Endothelial cell of umbilical vein (primary cell): Measurements from ENCODE around the gene LNX2. TPM values are rescaled to one million over a fixed set of nuclear protein-coding genes. Genes with fewer than 3 reads are reported as not detected.

Experiments used
- BruUV-seq: library from RNA; stranded (reverse); fragments of 400-500 nt; replicated peaks from 2 replicates; lab custom pipeline; 2021; lab: Mats Ljungman, UMichigan
- CTCF ChIA-PET: fragments of 300-600, 350-600 bp; sonication (Branson Sonifier 250); formaldehyde crosslinking; loops from one replicate; lab custom pipeline; 2021; ENCODE audit warnings: antibody characterized with exemption, inconsistent platforms; lab: Charles Lee
- POLR2A ChIA-PET: fragments of 300-600, 350-600 bp; sonication (Branson Sonifier 250); formaldehyde crosslinking; loops from one replicate; lab custom pipeline; 2021; ENCODE audit warnings: antibody characterized with exemption, inconsistent platforms; lab: Charles Lee
- DNase-seq: peaks from one replicate; pipeline ENCODE4 v3.0.0-alpha.2; 2011; ENCODE audit warnings: low read depth, low spot score
- FAIRE-seq: peaks from 2 replicates; lab custom pipeline; 2011; peaks lifted over from hg19 to GRCh38; lab: Jason Lieb, UNC
- H2AFZ ChIP-seq: 2 replicates; pipeline ENCODE4 v1.6.0; 2012; ENCODE audit warnings: low read depth, low read length, control low read depth, inconsistent platforms
- H3K27ac ChIP-seq: 2 replicates; pipeline ENCODE4 v1.5.1; 2011; ENCODE audit warnings: low read depth, mild to moderate bottlenecking, control low read depth, low read length, moderate library complexity; ENCODE audit not compliant: insufficient read depth
- H3K27me3 ChIP-seq, 2 experiments: 2 replicates each; pipeline versions ENCODE4 v1.6.0 to v1.6.1; 2011; ENCODE audit warnings: low read length in 2 of 2, mixed read lengths in 1 of 2; ENCODE audit not compliant: control insufficient read depth in 2 of 2, insufficient read depth in 2 of 2
- H3K36me3 ChIP-seq, 2 experiments: 2 replicates in 1 of 2; 3 replicates in 1 of 2; pipeline ENCODE4 v1.5.1; 2011; ENCODE audit warnings: low read length in 2 of 2, mild to moderate bottlenecking in 1 of 2, moderate library complexity in 1 of 2; ENCODE audit not compliant: control insufficient read depth in 2 of 2, insufficient read depth in 2 of 2; ENCODE audit errors: extremely low read depth in 1 of 2
- H3K4me1 ChIP-seq: 3 replicates; pipeline ENCODE4 v1.5.1; 2011; ENCODE audit warnings: mild to moderate bottlenecking, low read length; ENCODE audit not compliant: control insufficient read depth, insufficient read depth; ENCODE audit errors: extremely low read depth
- H3K4me2 ChIP-seq: 2 replicates; pipeline ENCODE4 v1.6.1; 2011; ENCODE audit warnings: low read length, control low read depth, mixed read lengths; ENCODE audit not compliant: insufficient read depth
- H3K4me3 ChIP-seq, 3 experiments: fragments of 200-600 bp in 1 of 3; sonication (generic), shearing (Covaris generic) in 1 of 3; replicated peaks in 1 of 3; 2 replicates each; pipeline ENCODE4 v1.5.1; 2011 to 2016; ENCODE audit warnings: control low read depth in 3 of 3, low read length in 3 of 3, mild to moderate bottlenecking in 2 of 3, inconsistent platforms in 1 of 3, low read depth in 1 of 3, moderate library complexity in 1 of 3; ENCODE audit not compliant: insufficient read depth in 1 of 3
- H3K79me2 ChIP-seq: 2 replicates; pipeline ENCODE4 v1.6.0; 2012; ENCODE audit warnings: low read length, inconsistent platforms; ENCODE audit not compliant: control insufficient read depth, insufficient read depth
- H3K9ac ChIP-seq: replicated peaks from 2 replicates; pipeline ENCODE3; 2011; ENCODE audit warnings: low read length, control low read depth; ENCODE audit not compliant: insufficient read depth; ENCODE audit errors: extremely low read depth
- H3K9me1 ChIP-seq: replicated peaks from 3 replicates; pipeline ENCODE4 v1.6.0; 2011; ENCODE audit warnings: mild to moderate bottlenecking, low read length; ENCODE audit not compliant: control insufficient read depth, insufficient read depth; ENCODE audit errors: extremely low read depth
- H3K9me3 ChIP-seq: replicated peaks from 2 replicates; pipeline ENCODE4 v1.5.1; 2012; ENCODE audit warnings: low read length, inconsistent platforms; ENCODE audit not compliant: control insufficient read depth, insufficient read depth
- H4K20me1 ChIP-seq: replicated peaks from 2 replicates; pipeline ENCODE3; 2011; ENCODE audit warnings: mild to moderate bottlenecking, low read length; ENCODE audit not compliant: control insufficient read depth, insufficient read depth; ENCODE audit errors: extremely low read depth
- CTCF ChIP-seq, 2 donors: IDR thresholded peaks; 1 replicate in 1 of 2; 2 replicates in 1 of 2; pipeline ENCODE4 v1.5.1; 2011; ENCODE audit warnings: low read length in 2 of 2, mild to moderate bottlenecking in 2 of 2, moderate library complexity in 2 of 2, control low read depth in 1 of 2, inconsistent platforms in 1 of 2, low read depth in 1 of 2; ENCODE audit not compliant: insufficient read depth in 1 of 2; ENCODE audit errors: extremely low read depth in 1 of 2
- MAX ChIP-seq: IDR thresholded peaks from 2 replicates; pipeline ENCODE4 v1.6.1; 2011; ENCODE audit not compliant: insufficient read depth, insufficient read length
- dilution Hi-C: fragments of 300-500 bp; cut with MboI; formaldehyde crosslinking; loops from one replicate; pipeline ENCODE4 v1.15.0; 2019; ENCODE audit warnings: low sequenced_read_pairs; ENCODE audit not compliant: extremely low pct_ligation_motif_present
- intact Hi-C: fragments of 100-400 bp; cut with micrococcal nuclease; formaldehyde crosslinking; loops from one replicate; pipeline ENCODE4 v1.10.0; 2022
- polyA plus RNA-seq, 4 experiments: library from polyadenylated mRNA; depleted of rRNA in 3 of 4; stranded (reverse) in 3 of 4; unstranded in 1 of 4; fragments of >200 nt; gene quantifications; 2 replicates each; pipeline versions ENCODE4 v1.2.1 to v1.2.3, GENCODE V29; 2011 to 2012; ENCODE audit warnings: missing spikeins in 1 of 4
- total RNA-seq: library from RNA; stranded (reverse); gene quantifications from 2 replicates; pipeline ENCODE4 v1.2.3, GENCODE V29; 2021

The LNX2 gene
- total and polyA plus RNA-seq, 2 donors (not counting 3 experiments of a cell fraction or from before 2014, with no cell fraction given) = 7.0 to 9.1 TPM

- Histone ChIP-seq H3K79me2 (peaks cover 23% of the 10 kb centered on the region), H2AFZ (no peak overlapping the region), H4K20me1 (peaks cover 2% of the 10 kb centered on the region), H3K9me3 (no peaks in the 10 kb centered on the region), H3K9me1 (no peaks in the 10 kb centered on the region), H3K27me3 (no peaks in the 10 kb centered on the region), H3K4me3 (no peak overlapping the region), H3K36me3 (no peaks in the 10 kb centered on the region), H3K9ac (no peak overlapping the region), H3K27ac (no peak overlapping the region), H3K4me1 (peaks cover 7% of the 10 kb centered on the region), H3K4me2 (no peak overlapping the region)
- intact Hi-C loops = no loop called here
- dilution Hi-C loops = no loop called here
- TF ChIP-seq MAX (no peak), CTCF (IDR thresholded peaks at IDR 0.05; ENCODE audit: extremely low read depth in 1 of 2, insufficient read depth in 1 of 2, low read depth in 1 of 2, low read length in 2 of 2) (no peak)
- BruUV-seq = no TSS peak
- ChIA-PET CTCF (interaction anchor here (0.9 to 2.6 kb wide), 3 partner anchors 10 to 268 kb away, joined by 3 to 5 read pairs (median 3); no protein-coding TSS in a partner anchor), POLR2A (interaction anchor here (0.6 kb wide), 1 partner anchor 9 kb away, joined by 7 read pairs; no protein-coding TSS in a partner anchor)
- no peak for DNase-seq
- no peak for FAIRE-seq
These were observed 23.2 kb upstream of the LNX2 start for GRCh38 chr13:27643334-27644132.
